Endothelial cell of umbilical vein (primary cell): ENCODE data around the gene ZFP90. TPM values are rescaled to one million over a fixed set of nuclear protein-coding genes. Genes with fewer than 3 reads are reported as not detected.

ENCODE experiments used
- BruUV-seq: library from RNA; stranded (reverse); fragments of 400-500 nt; replicated peaks from 2 replicates; lab custom pipeline; 2021; lab: Mats Ljungman, UMichigan
- CTCF ChIA-PET: fragments of 300-600, 350-600 bp; sonication (Branson Sonifier 250); formaldehyde crosslinking; loops from one replicate; lab custom pipeline; 2021; ENCODE audit warnings: antibody characterized with exemption, inconsistent platforms; lab: Charles Lee
- POLR2A ChIA-PET: fragments of 300-600, 350-600 bp; sonication (Branson Sonifier 250); formaldehyde crosslinking; loops from one replicate; lab custom pipeline; 2021; ENCODE audit warnings: antibody characterized with exemption, inconsistent platforms; lab: Charles Lee
- DNase-seq: peaks from one replicate; pipeline ENCODE4 v3.0.0-alpha.2; 2011; ENCODE audit warnings: low read depth, low spot score
- FAIRE-seq: peaks from 2 replicates; lab custom pipeline; 2011; peaks lifted over from hg19 to GRCh38; lab: Jason Lieb, UNC
- H2AFZ ChIP-seq: 2 replicates; pipeline ENCODE4 v1.6.0; 2012; ENCODE audit warnings: low read depth, low read length, control low read depth, inconsistent platforms
- H3K27ac ChIP-seq: 2 replicates; pipeline ENCODE4 v1.5.1; 2011; ENCODE audit warnings: low read depth, mild to moderate bottlenecking, control low read depth, low read length, moderate library complexity; ENCODE audit not compliant: insufficient read depth
- H3K27me3 ChIP-seq, 2 experiments: 2 replicates each; pipeline versions ENCODE4 v1.6.0 to v1.6.1; 2011; ENCODE audit warnings: low read length in 2 of 2, mixed read lengths in 1 of 2; ENCODE audit not compliant: control insufficient read depth in 2 of 2, insufficient read depth in 2 of 2
- H3K36me3 ChIP-seq, 2 experiments: 2 replicates in 1 of 2; 3 replicates in 1 of 2; pipeline ENCODE4 v1.5.1; 2011; ENCODE audit warnings: low read length in 2 of 2, mild to moderate bottlenecking in 1 of 2, moderate library complexity in 1 of 2; ENCODE audit not compliant: control insufficient read depth in 2 of 2, insufficient read depth in 2 of 2; ENCODE audit errors: extremely low read depth in 1 of 2
- H3K4me1 ChIP-seq: 3 replicates; pipeline ENCODE4 v1.5.1; 2011; ENCODE audit warnings: mild to moderate bottlenecking, low read length; ENCODE audit not compliant: control insufficient read depth, insufficient read depth; ENCODE audit errors: extremely low read depth
- H3K4me2 ChIP-seq: 2 replicates; pipeline ENCODE4 v1.6.1; 2011; ENCODE audit warnings: low read length, control low read depth, mixed read lengths; ENCODE audit not compliant: insufficient read depth
- H3K4me3 ChIP-seq, 3 experiments: fragments of 200-600 bp in 1 of 3; sonication (generic), shearing (Covaris generic) in 1 of 3; replicated peaks in 1 of 3; 2 replicates each; pipeline ENCODE4 v1.5.1; 2011 to 2016; ENCODE audit warnings: control low read depth in 3 of 3, low read length in 3 of 3, mild to moderate bottlenecking in 2 of 3, inconsistent platforms in 1 of 3, low read depth in 1 of 3, moderate library complexity in 1 of 3; ENCODE audit not compliant: insufficient read depth in 1 of 3
- H3K79me2 ChIP-seq: 2 replicates; pipeline ENCODE4 v1.6.0; 2012; ENCODE audit warnings: low read length, inconsistent platforms; ENCODE audit not compliant: control insufficient read depth, insufficient read depth
- H3K9ac ChIP-seq: replicated peaks from 2 replicates; pipeline ENCODE3; 2011; ENCODE audit warnings: low read length, control low read depth; ENCODE audit not compliant: insufficient read depth; ENCODE audit errors: extremely low read depth
- H3K9me1 ChIP-seq: replicated peaks from 3 replicates; pipeline ENCODE4 v1.6.0; 2011; ENCODE audit warnings: mild to moderate bottlenecking, low read length; ENCODE audit not compliant: control insufficient read depth, insufficient read depth; ENCODE audit errors: extremely low read depth
- H3K9me3 ChIP-seq: replicated peaks from 2 replicates; pipeline ENCODE4 v1.5.1; 2012; ENCODE audit warnings: low read length, inconsistent platforms; ENCODE audit not compliant: control insufficient read depth, insufficient read depth
- H4K20me1 ChIP-seq: replicated peaks from 2 replicates; pipeline ENCODE3; 2011; ENCODE audit warnings: mild to moderate bottlenecking, low read length; ENCODE audit not compliant: control insufficient read depth, insufficient read depth; ENCODE audit errors: extremely low read depth
- EZH2 ChIP-seq: IDR thresholded peaks from 2 replicates; pipeline ENCODE4 v1.6.1; 2012; ENCODE audit warnings: borderline replicate concordance, low read depth, mild to moderate bottlenecking, moderate library complexity, low read length, inconsistent platforms; ENCODE audit not compliant: severe bottlenecking
- FOS ChIP-seq: IDR thresholded peaks from 2 replicates; pipeline ENCODE4 v1.6.1; 2011; ENCODE audit warnings: mild to moderate bottlenecking, low read length, moderate library complexity, borderline replicate concordance; ENCODE audit not compliant: insufficient read depth
- GATA2 ChIP-seq: IDR thresholded peaks from 2 replicates; pipeline ENCODE4 v1.7.0; 2011; ENCODE audit warnings: low read depth, mild to moderate bottlenecking, moderate library complexity, mixed read lengths, low read length; ENCODE audit not compliant: insufficient read length, insufficient read depth
- JUN ChIP-seq: IDR thresholded peaks from 2 replicates; pipeline ENCODE4 v1.6.1; 2011; ENCODE audit warnings: borderline replicate concordance, low read depth; ENCODE audit not compliant: insufficient read length, insufficient read depth
- MAX ChIP-seq: IDR thresholded peaks from 2 replicates; pipeline ENCODE4 v1.6.1; 2011; ENCODE audit not compliant: insufficient read depth, insufficient read length
- MYC ChIP-seq: IDR thresholded peaks from one replicate; pipeline ENCODE4 v1.6.1; 2011; ENCODE audit warnings: mild to moderate bottlenecking, low read depth, low read length
- POLR2A ChIP-seq: IDR thresholded peaks from 2 replicates; pipeline ENCODE4 v1.6.1; 2012; ENCODE audit warnings: low read depth, mild to moderate bottlenecking, control low read depth, low read length
- POLR2AphosphoS5 ChIP-seq: IDR thresholded peaks from 2 replicates; pipeline ENCODE4 v1.6.1; 2012; ENCODE audit warnings: low read depth, mild to moderate bottlenecking, control low read depth, low read length, moderate library complexity; ENCODE audit not compliant: insufficient read depth
- dilution Hi-C: fragments of 300-500 bp; cut with MboI; formaldehyde crosslinking; loops from one replicate; pipeline ENCODE4 v1.15.0; 2019; ENCODE audit warnings: low sequenced_read_pairs; ENCODE audit not compliant: extremely low pct_ligation_motif_present
- intact Hi-C: fragments of 100-400 bp; cut with micrococcal nuclease; formaldehyde crosslinking; loops from one replicate; pipeline ENCODE4 v1.10.0; 2022
- polyA plus RNA-seq, 4 experiments: library from polyadenylated mRNA; depleted of rRNA in 3 of 4; stranded (reverse) in 3 of 4; unstranded in 1 of 4; fragments of >200 nt; gene quantifications; 2 replicates each; pipeline versions ENCODE4 v1.2.1 to v1.2.3, GENCODE V29; 2011 to 2012; ENCODE audit warnings: missing spikeins in 1 of 4
- total RNA-seq: library from RNA; stranded (reverse); gene quantifications from 2 replicates; pipeline ENCODE4 v1.2.3, GENCODE V29; 2021
- TF ChIP-seq, protein P1 (sequence below), 2 donors: IDR thresholded peaks; 1 replicate in 1 of 2; 2 replicates in 1 of 2; pipeline ENCODE4 v1.5.1; 2011; ENCODE audit warnings: low read length in 2 of 2, mild to moderate bottlenecking in 2 of 2, moderate library complexity in 2 of 2, control low read depth in 1 of 2, inconsistent platforms in 1 of 2, low read depth in 1 of 2; ENCODE audit not compliant: insufficient read depth in 1 of 2; ENCODE audit errors: extremely low read depth in 1 of 2

Gene ZFP90
- total and polyA plus RNA-seq, 2 donors (not counting 3 experiments of a cell fraction or from before 2014, with no cell fraction given), result 10.9 to 22.4 TPM

- POLR2A ChIA-PET, result no interaction called here
Measured at GRCh38 chr16:68499006-68499405, 40.1 kb upstream of the ZFP90 start.

More at GRCh38 chr16:68499006-68499405, 40.1 kb upstream of the ZFP90 start:
- BruUV-seq, result no TSS peak
- Histone ChIP-seq H3K4me1 (no peaks in the 10 kb centered on the region), H3K27me3 (no peaks in the 10 kb centered on the region), H2AFZ (no peak overlapping the region), H3K79me2 (no peaks in the 10 kb centered on the region), H3K27ac (no peak overlapping the region), H3K4me2 (no peak overlapping the region), H4K20me1 (no peaks in the 10 kb centered on the region), H3K4me3 (no peak overlapping the region), H3K9me1 (no peaks in the 10 kb centered on the region), H3K9me3 (no peaks in the 10 kb centered on the region), H3K36me3 (no peaks in the 10 kb centered on the region), H3K9ac (no peak overlapping the region)
- CTCF ChIA-PET, result no interaction called here
- intact Hi-C loops (no loop called here), dilution Hi-C loops (no loop called here)
- DNase-seq, result no peak
- no peak for TF ChIP-seq POLR2A
- no peak for TF ChIP-seq FOS
- no peak for TF ChIP-seq MYC
- TF ChIP-seq, protein P1, sequence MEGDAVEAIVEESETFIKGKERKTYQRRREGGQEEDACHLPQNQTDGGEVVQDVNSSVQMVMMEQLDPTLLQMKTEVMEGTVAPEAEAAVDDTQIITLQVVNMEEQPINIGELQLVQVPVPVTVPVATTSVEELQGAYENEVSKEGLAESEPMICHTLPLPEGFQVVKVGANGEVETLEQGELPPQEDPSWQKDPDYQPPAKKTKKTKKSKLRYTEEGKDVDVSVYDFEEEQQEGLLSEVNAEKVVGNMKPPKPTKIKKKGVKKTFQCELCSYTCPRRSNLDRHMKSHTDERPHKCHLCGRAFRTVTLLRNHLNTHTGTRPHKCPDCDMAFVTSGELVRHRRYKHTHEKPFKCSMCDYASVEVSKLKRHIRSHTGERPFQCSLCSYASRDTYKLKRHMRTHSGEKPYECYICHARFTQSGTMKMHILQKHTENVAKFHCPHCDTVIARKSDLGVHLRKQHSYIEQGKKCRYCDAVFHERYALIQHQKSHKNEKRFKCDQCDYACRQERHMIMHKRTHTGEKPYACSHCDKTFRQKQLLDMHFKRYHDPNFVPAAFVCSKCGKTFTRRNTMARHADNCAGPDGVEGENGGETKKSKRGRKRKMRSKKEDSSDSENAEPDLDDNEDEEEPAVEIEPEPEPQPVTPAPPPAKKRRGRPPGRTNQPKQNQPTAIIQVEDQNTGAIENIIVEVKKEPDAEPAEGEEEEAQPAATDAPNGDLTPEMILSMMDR (IDR thresholded peaks at IDR 0.05; ENCODE audit: extremely low read depth in 1 of 2, insufficient read depth in 1 of 2, low read depth in 1 of 2, low read length in 2 of 2), result no peak
- no peak for TF ChIP-seq JUN
- TF ChIP-seq GATA2, result no peak
- no peak for TF ChIP-seq EZH2
- no peak for TF ChIP-seq MAX
- no peak for TF ChIP-seq POLR2AphosphoS5
- FAIRE-seq, result no peak
